HepG2 (cell line): ENCODE results near the gene MEI1.

Experiments used
- HHEX ChIP-seq: IDR thresholded peaks from 2 replicates; pipeline ENCODE4 v1.6.1; 2016; ENCODE audit warnings: control low read depth
- NR2C2 ChIP-seq: sonication (generic); formaldehyde crosslinking; IDR thresholded peaks from 2 replicates; pipeline ENCODE4 v1.4.0; 2020; ENCODE audit warnings: missing genetic modification reagents, mild to moderate bottlenecking, moderate library complexity, borderline replicate concordance
- RAD21 ChIP-seq: fragments of 450-650 bp; formaldehyde crosslinking; IDR thresholded peaks from 2 replicates; pipeline ENCODE4 v1.5.0; 2020; ENCODE audit warnings: mild to moderate bottlenecking
- RFX5 ChIP-seq: IDR thresholded peaks from 2 replicates; pipeline ENCODE4 v1.6.1; 2011; ENCODE audit warnings: low read depth, low read length, improper control_type of control experiment
- ZKSCAN1 ChIP-seq: fragments of 150-350 bp; IDR thresholded peaks from 2 replicates; pipeline ENCODE4 v1.6.1; 2014; ENCODE audit warnings: low read length
- ZNF414 ChIP-seq: sonication (generic); formaldehyde crosslinking; IDR thresholded peaks from 2 replicates; pipeline ENCODE4 v1.5.0; 2020; ENCODE audit warnings: missing genetic modification reagents
- ZNF766 ChIP-seq: sonication (generic); formaldehyde crosslinking; IDR thresholded peaks from 2 replicates; pipeline ENCODE4 v1.5.0; 2020; ENCODE audit warnings: missing genetic modification reagents, borderline replicate concordance

GRCh38 chr22:41816871-41817270, 117.6 kb downstream of the MEI1 start:
- TF ChIP-seq NR2C2: no peak
- TF ChIP-seq ZNF766 (CRISPR knock-in tag): no peak
- TF ChIP-seq RAD21: no peak
- TF ChIP-seq ZKSCAN1: no peak
- TF ChIP-seq RFX5: no peak
- TF ChIP-seq HHEX (CRISPR knock-in tag): no peak
- no peak for TF ChIP-seq ZNF414 (CRISPR knock-in tag)
